OCI-LY3 (cell line): Measurements from ENCODE around the gene TMEM59L.

ENCODE experiments used
- H2AFZ ChIP-seq: fragments of 200-600, 300-600 bp; shearing (Covaris generic); 2 replicates; pipeline ENCODE4 v1.6.0; 2014; ENCODE audit warnings: antibody characterized with exemption, low read depth, low read length
- H3K27ac ChIP-seq: fragments of 200-600, 300-600 bp; sonication (generic); 2 replicates; pipeline ENCODE4 v1.5.1; 2014; ENCODE audit warnings: mild to moderate bottlenecking, low read length, moderate library complexity, mixed read lengths
- H3K27me3 ChIP-seq: fragments of 200-600, 300-600 bp; sonication (generic); 2 replicates; pipeline ENCODE4 v1.6.1; 2014; ENCODE audit warnings: low read depth, low read length, mixed read lengths
- H3K36me3 ChIP-seq: fragments of 200-600, 300-600 bp; sonication (generic); replicated peaks from 2 replicates; pipeline ENCODE3; 2014; ENCODE audit warnings: low read depth, low read length, mixed read lengths
- H3K4me1 ChIP-seq: fragments of 300-600, 200-600 bp; sonication (generic); 2 replicates; pipeline ENCODE4 v1.6.1; 2014; ENCODE audit warnings: low read length, mixed read lengths
- H3K4me2 ChIP-seq: fragments of 200-600, 300-600 bp; sonication (generic); 2 replicates; pipeline ENCODE4 v1.6.1; 2014; ENCODE audit warnings: low read length, mixed read lengths
- H3K4me3 ChIP-seq: fragments of 300-600, 200-600 bp; sonication (generic); 2 replicates; pipeline ENCODE4 v1.5.1; 2014; ENCODE audit warnings: antibody characterized with exemption, mild to moderate bottlenecking, low read length, moderate library complexity
- H3K79me2 ChIP-seq: fragments of 300-600, 200-600 bp; shearing (Covaris generic); 2 replicates; pipeline ENCODE4 v1.6.1; 2014; ENCODE audit warnings: mild to moderate bottlenecking, low read length, mixed read lengths
- H3K9ac ChIP-seq: fragments of 300-600, 200-600 bp; shearing (Covaris generic); 2 replicates; pipeline ENCODE4 v1.6.0; 2014; ENCODE audit warnings: mild to moderate bottlenecking, low read length, moderate library complexity
- H3K9me3 ChIP-seq: fragments of 200-600, 300-600 bp; shearing (Covaris generic); 2 replicates; pipeline ENCODE4 v1.6.1; 2014; ENCODE audit warnings: low read length, mixed read lengths; ENCODE audit not compliant: insufficient read depth
- H4K20me1 ChIP-seq: fragments of 200-600, 300-600 bp; sonication (generic); 2 replicates; pipeline ENCODE4 v1.6.1; 2016; ENCODE audit warnings: low read length, mixed read lengths; ENCODE audit not compliant: insufficient read depth
- EZH2phosphoT487 ChIP-seq: fragments of 200-600 bp; shearing (Covaris generic); IDR thresholded peaks from 2 replicates; pipeline ENCODE4 v1.6.1; 2018; ENCODE audit warnings: antibody characterized with exemption, mixed run types, low read depth
- TF ChIP-seq, protein P1 (sequence below): fragments of 200-600, 300-600 bp; sonication (generic); IDR thresholded peaks from 2 replicates; pipeline ENCODE4 v1.5.1; 2014; ENCODE audit warnings: antibody characterized with exemption, low read length, low read depth

The TMEM59L gene

DNA sequence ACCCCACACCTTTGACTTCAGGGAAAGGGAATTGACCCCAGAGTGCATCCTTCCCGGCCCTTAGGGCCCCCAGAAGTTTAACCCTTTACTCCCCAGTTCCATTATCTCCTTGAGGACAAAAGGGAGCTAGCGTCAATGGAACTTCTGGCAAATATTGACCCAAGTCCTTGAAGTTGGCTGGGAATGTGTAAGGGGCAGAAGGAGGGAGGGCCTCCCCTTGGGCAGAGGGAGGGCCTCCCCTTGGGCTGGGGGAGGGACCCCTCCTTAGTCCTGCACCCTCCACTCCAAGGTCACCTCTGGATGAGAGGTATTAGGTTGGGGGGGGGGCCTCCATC is 3.0 kb upstream of the TMEM59L start:
- Histone ChIP-seq H2AFZ (no peak overlapping the region), H3K79me2 (no peaks in the 10 kb centered on the region), H3K27ac (no peak overlapping the region), H3K9me3 (no peaks in the 10 kb centered on the region), H3K4me2 (no peak overlapping the region), H4K20me1 (no peaks in the 10 kb centered on the region), H3K36me3 (no peaks in the 10 kb centered on the region), H3K27me3 (peaks cover 40% of the 10 kb centered on the region), H3K4me3 (no peak overlapping the region), H3K9ac (no peak overlapping the region), H3K4me1 (no peaks in the 10 kb centered on the region)
- no peak for TF ChIP-seq EZH2phosphoT487
- TF ChIP-seq, protein P1, sequence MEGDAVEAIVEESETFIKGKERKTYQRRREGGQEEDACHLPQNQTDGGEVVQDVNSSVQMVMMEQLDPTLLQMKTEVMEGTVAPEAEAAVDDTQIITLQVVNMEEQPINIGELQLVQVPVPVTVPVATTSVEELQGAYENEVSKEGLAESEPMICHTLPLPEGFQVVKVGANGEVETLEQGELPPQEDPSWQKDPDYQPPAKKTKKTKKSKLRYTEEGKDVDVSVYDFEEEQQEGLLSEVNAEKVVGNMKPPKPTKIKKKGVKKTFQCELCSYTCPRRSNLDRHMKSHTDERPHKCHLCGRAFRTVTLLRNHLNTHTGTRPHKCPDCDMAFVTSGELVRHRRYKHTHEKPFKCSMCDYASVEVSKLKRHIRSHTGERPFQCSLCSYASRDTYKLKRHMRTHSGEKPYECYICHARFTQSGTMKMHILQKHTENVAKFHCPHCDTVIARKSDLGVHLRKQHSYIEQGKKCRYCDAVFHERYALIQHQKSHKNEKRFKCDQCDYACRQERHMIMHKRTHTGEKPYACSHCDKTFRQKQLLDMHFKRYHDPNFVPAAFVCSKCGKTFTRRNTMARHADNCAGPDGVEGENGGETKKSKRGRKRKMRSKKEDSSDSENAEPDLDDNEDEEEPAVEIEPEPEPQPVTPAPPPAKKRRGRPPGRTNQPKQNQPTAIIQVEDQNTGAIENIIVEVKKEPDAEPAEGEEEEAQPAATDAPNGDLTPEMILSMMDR: no peak

DNA sequence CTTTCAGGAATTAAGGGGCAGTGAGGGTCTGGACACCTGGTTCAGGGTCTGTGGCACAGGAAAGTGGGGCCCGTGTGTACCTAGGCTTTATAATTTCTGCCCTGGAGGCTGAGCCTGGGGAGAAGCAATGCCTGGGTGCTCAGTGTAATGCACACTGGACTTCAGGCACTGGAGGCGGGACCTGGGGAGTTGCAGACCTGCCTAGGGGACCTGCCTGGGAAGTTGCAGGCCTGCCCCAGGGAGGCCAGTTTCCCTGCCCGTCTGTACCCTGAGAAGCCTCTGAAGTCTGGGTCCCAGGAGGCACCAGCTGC is 2.5 kb upstream of the TMEM59L start:
- Histone ChIP-seq H4K20me1 (no peaks in the 10 kb centered on the region), H3K4me2 (no peak overlapping the region), H3K27ac (no peak overlapping the region), H3K79me2 (no peaks in the 10 kb centered on the region), H3K27me3 (peaks cover 40% of the 10 kb centered on the region), H3K36me3 (no peaks in the 10 kb centered on the region), H2AFZ (no peak overlapping the region), H3K9me3 (no peaks in the 10 kb centered on the region), H3K4me1 (no peaks in the 10 kb centered on the region), H3K9ac (no peak overlapping the region), H3K4me3 (no peak overlapping the region)
- TF ChIP-seq, protein P1: no peak
- no peak for TF ChIP-seq EZH2phosphoT487

DNA sequence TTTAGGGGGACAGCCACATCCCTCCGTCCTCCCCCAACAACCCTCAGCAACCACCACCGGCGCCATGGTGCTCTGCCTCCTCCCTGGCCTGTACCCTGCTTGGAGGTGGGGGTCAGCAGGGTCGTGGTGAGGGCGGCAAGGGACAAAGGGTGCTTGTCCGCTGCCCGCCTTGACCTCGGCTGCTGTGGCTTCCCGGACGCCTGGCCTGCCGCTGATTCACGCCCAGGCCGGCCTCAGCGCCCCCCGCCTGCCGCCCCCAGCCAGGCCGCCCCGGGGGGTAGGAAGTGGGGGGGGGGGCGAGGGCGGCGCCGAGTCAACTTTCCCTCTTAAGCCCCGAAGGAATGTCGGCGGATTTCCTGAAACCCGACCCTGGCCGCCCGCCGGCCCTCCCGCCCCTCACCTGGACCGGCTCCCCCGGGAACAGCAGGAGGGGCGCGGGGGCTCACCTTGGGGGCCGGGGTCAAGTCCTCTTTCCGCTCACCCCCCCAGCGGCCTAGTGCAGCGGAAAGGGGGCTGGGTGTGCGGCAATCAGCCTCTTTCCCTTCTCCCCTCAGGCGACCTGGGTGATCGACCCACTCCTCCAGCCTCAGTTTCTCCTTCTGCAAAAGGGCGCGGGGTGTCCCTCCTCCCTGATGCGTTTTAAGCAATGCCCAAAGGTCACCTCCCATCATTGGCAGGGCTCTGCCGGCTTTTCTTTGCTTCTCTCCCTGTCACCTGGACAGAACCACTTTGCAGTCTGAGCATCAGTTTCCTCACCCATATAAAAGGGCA is 1.9 kb upstream of the TMEM59L start:
- H3K9ac ChIP-seq: no peak overlapping the region
- no peaks in the 10 kb centered on the region for H3K9me3 ChIP-seq
- no peaks in the 10 kb centered on the region for H3K4me1 ChIP-seq
- H3K79me2 ChIP-seq: no peaks in the 10 kb centered on the region
- no peak for TF ChIP-seq EZH2phosphoT487
- TF ChIP-seq, protein P1: no peak
- H3K4me3 ChIP-seq: no peak overlapping the region
- H3K27me3 ChIP-seq: peaks cover 40% of the 10 kb centered on the region
- no peak overlapping the region for H3K27ac ChIP-seq
- no peak overlapping the region for H3K4me2 ChIP-seq
- no peak overlapping the region for H2AFZ ChIP-seq
- no peaks in the 10 kb centered on the region for H3K36me3 ChIP-seq
- H4K20me1 ChIP-seq: no peaks in the 10 kb centered on the region

DNA sequence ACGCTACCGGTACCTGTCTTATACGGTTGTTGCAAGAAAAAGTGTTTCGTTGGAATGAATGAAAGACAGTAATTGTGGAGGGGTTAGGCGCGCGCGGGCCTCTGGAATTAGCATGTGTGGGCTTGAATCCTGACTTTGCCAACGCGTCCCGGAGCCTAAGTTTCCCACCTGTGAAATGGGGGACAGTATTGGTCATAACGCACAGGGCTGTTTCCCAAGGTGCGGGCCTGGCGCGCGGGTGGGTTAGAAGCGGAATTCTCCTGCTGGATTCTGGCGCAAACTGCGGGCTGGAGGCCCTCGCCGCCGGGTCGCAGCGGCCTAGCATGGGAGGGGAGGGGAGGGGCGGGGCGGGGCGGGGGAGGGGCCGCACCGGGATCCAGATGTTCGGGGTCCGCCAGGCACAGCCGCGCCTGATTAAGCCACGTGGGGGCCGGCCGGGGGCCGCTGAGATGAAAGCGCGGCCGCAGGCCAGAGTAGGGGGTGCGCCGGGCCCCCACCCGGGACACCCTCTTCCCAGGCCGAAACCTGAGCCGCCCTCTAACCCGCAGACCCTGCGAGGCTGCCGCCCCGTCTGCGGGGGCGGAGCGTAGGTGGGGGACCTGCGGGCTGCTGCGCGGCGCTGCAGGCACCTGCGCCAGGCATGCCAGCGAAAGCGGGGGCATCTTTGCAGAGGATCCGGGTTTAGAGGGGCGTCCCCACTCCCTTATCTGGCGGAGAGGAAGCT is 1.2 kb upstream of the TMEM59L start:
- no peaks in the 10 kb centered on the region for H4K20me1 ChIP-seq
- no peak overlapping the region for H3K4me3 ChIP-seq
- no peaks in the 10 kb centered on the region for H3K4me1 ChIP-seq
- H3K36me3 ChIP-seq: no peaks in the 10 kb centered on the region
- TF ChIP-seq EZH2phosphoT487: no peak
- TF ChIP-seq, protein P1: no peak
- H3K4me2 ChIP-seq: no peak overlapping the region
- no peaks in the 10 kb centered on the region for H3K79me2 ChIP-seq
- H3K9ac ChIP-seq: no peak overlapping the region
- no peak overlapping the region for H3K27ac ChIP-seq
- H3K9me3 ChIP-seq: no peaks in the 10 kb centered on the region
- peaks cover 44% of the 10 kb centered on the region for H3K27me3 ChIP-seq
- no peak overlapping the region for H2AFZ ChIP-seq
